ENCODE data around the gene RCOR1.

The RCOR1 gene

GRCh38 chr14:102668291-102668873, 75.9 kb downstream of the RCOR1 start:
- Histone ChIP-seq H3K4me3 (ENCODE audit: insufficient read depth, low read length, poor library complexity, severe bottlenecking) (no peak overlapping the region), H3K4me2 (ENCODE audit: low read depth, low read length, poor library complexity, severe bottlenecking) (no peak overlapping the region), H3K9ac (ENCODE audit: low read length) (no peak overlapping the region), H3K27ac (ENCODE audit: low read depth, low read length) (no peak overlapping the region), H3K36me3 (ENCODE audit: low read length) (peaks cover 5% of the 10 kb centered on the region; the same call in 1 of the 2 replicates), H3K27me3 (ENCODE audit: low read length) (no peaks in the 10 kb centered on the region), H2AFZ (ENCODE audit: low read depth, low read length, severe bottlenecking) (no peak overlapping the region), H3F3A (ENCODE audit: insufficient read depth) (peaks cover 3% of the 10 kb centered on the region; the same call in 1 of the 2 replicates), H3K79me2 (ENCODE audit: insufficient read depth, low read length) (peaks cover 15% of the 10 kb centered on the region; the same call in 1 of the 2 replicates), H3K9me3 (ENCODE audit: insufficient read depth, low read length) (no peaks in the 10 kb centered on the region), H4K20me1 (ENCODE audit: low read depth, low read length) (no peaks in the 10 kb centered on the region), H3K9me2 (replicated peaks; ENCODE audit: insufficient read depth, low read length) (no peaks in the 10 kb centered on the region)
- TF ChIP-seq EZH2phosphoT487 (conservative IDR thresholded peaks at IDR 0.05; ENCODE audit: low read length), result no peak
- no peak for TF ChIP-seq CTCF (IDR thresholded peaks at IDR 0.05; ENCODE audit: insufficient read depth, low read length, poor library complexity, severe bottlenecking)

- Histone ChIP-seq H2AFZ (ENCODE audit: low read depth, low read length, severe bottlenecking) (no peak overlapping the region), H3K4me2 (ENCODE audit: low read depth, low read length, poor library complexity, severe bottlenecking) (no peak overlapping the region), H3K4me3 (ENCODE audit: insufficient read depth, low read length, poor library complexity, severe bottlenecking) (no peak overlapping the region), H3K9me3 (ENCODE audit: insufficient read depth, low read length) (no peaks in the 10 kb centered on the region), H3K9me2 (replicated peaks; ENCODE audit: insufficient read depth, low read length) (no peaks in the 10 kb centered on the region), H3K27ac (ENCODE audit: low read depth, low read length) (no peak overlapping the region), H3K9ac (ENCODE audit: low read length) (no peak overlapping the region), H4K20me1 (ENCODE audit: low read depth, low read length) (no peaks in the 10 kb centered on the region), H3F3A (ENCODE audit: insufficient read depth) (peaks cover 3% of the 10 kb centered on the region; the same call in 1 of the 2 replicates), H3K79me2 (ENCODE audit: insufficient read depth, low read length) (peaks cover 6% of the 10 kb centered on the region; the same call in 1 of the 2 replicates), H3K27me3 (ENCODE audit: low read length) (no peaks in the 10 kb centered on the region), H3K36me3 (ENCODE audit: low read length) (peaks cover 5% of the 10 kb centered on the region; the same call in 1 of the 2 replicates)
- TF ChIP-seq CTCF (IDR thresholded peaks at IDR 0.05; ENCODE audit: insufficient read depth, low read length, poor library complexity, severe bottlenecking) (no peak), EZH2phosphoT487 (conservative IDR thresholded peaks at IDR 0.05; ENCODE audit: low read length) (no peak)
These were observed 79.0 kb downstream of the RCOR1 start for GRCh38 chr14:102671410-102671809.

GRCh38 chr14:102672410-102672960, 80.0 kb downstream of the RCOR1 start:
- no peak overlapping the region for H3K4me3 ChIP-seq (ENCODE audit: insufficient read depth, low read length, poor library complexity, severe bottlenecking)
- peaks cover 5% of the 10 kb centered on the region; the same call in 1 of the 2 replicates for H3K36me3 ChIP-seq (ENCODE audit: low read length)
- no peaks in the 10 kb centered on the region for H4K20me1 ChIP-seq (ENCODE audit: low read depth, low read length)
- peaks cover 6% of the 10 kb centered on the region; the same call in 1 of the 2 replicates for H3K79me2 ChIP-seq (ENCODE audit: insufficient read depth, low read length)
- no peaks in the 10 kb centered on the region for H3K27me3 ChIP-seq (ENCODE audit: low read length)
- H3K9me2 ChIP-seq (replicated peaks; ENCODE audit: insufficient read depth, low read length), result no peaks in the 10 kb centered on the region
- TF ChIP-seq CTCF (IDR thresholded peaks at IDR 0.05; ENCODE audit: insufficient read depth, low read length, poor library complexity, severe bottlenecking) (no peak), EZH2phosphoT487 (conservative IDR thresholded peaks at IDR 0.05; ENCODE audit: low read length) (no peak)
- no peaks in the 10 kb centered on the region for H3K9me3 ChIP-seq (ENCODE audit: insufficient read depth, low read length)
- peaks cover 3% of the 10 kb centered on the region; the same call in 1 of the 2 replicates for H3F3A ChIP-seq (ENCODE audit: insufficient read depth)
- H3K9ac ChIP-seq (ENCODE audit: low read length), result no peak overlapping the region
- H3K27ac ChIP-seq (ENCODE audit: low read depth, low read length), result no peak overlapping the region
- no peak overlapping the region for H3K4me2 ChIP-seq (ENCODE audit: low read depth, low read length, poor library complexity, severe bottlenecking)
- H2AFZ ChIP-seq (ENCODE audit: low read depth, low read length, severe bottlenecking), result no peak overlapping the region
